IPS-NIHi7 (cell line): ENCODE data around the gene EDDM13.
A peak's percentile ranks its signal among the peaks of the same experiment; 100 is the strongest.
"Not testable (repeated sequence)": the region's sequence is repeated elsewhere in the genome, so short reads cannot be mapped to it uniquely, and the experiment has no call there.

Experiments used
- DNase-seq: peaks from one replicate; pipeline ENCODE4 v3.0.0; 2012; ENCODE audit warnings: mixed read lengths; ENCODE audit errors: extremely low spot score

EDDM13 gene

GRCh38 chr19:56272161-56272798, at the start of gene EDDM13:
EDDM13 (plus strand) TSS chr19:56272748; CDS start chr19:56272835, 87 bp downstream.
- DNase-seq = no peak

GRCh38 chr19:56222901-56223300, 49.6 kb upstream of the EDDM13 start:
- DNase-seq = peak; percentile 53

- DNase-seq = no peak
These were observed 49.1 kb upstream of the EDDM13 start for GRCh38 chr19:56223481-56223880.

GRCh38 chr19:56245121-56245740, 27.3 kb upstream of the EDDM13 start:
- DNase-seq = no peak

- DNase-seq = not testable (repeated sequence)
These were observed 26.8 kb upstream of the EDDM13 start for GRCh38 chr19:56245764-56246163.

GRCh38 chr19:56248736-56249338, 23.7 kb upstream of the EDDM13 start:
- DNase-seq = not testable (repeated sequence)

GRCh38 chr19:56252699-56253422, 19.7 kb upstream of the EDDM13 start:
- peak; percentile 91 for DNase-seq

GRCh38 chr19:56253737-56254136, 18.8 kb upstream of the EDDM13 start:
- DNase-seq = no peak

- DNase-seq = no peak
These were observed 14.3 kb upstream of the EDDM13 start for GRCh38 chr19:56258272-56258671.

GRCh38 chr19:56261145-56261544, 11.4 kb upstream of the EDDM13 start:
- no peak for DNase-seq

- not testable (repeated sequence) for DNase-seq
These were observed 10.6 kb upstream of the EDDM13 start for GRCh38 chr19:56261932-56262331.

- no peak for DNase-seq
These were observed 9.2 kb upstream of the EDDM13 start for GRCh38 chr19:56263319-56263718.

- DNase-seq = no peak
These were observed 6.5 kb upstream of the EDDM13 start for GRCh38 chr19:56266051-56266450.

- DNase-seq = no peak
These were observed 3.2 kb upstream of the EDDM13 start for GRCh38 chr19:56269348-56269747.

- DNase-seq = no peak
These were observed 1.9 kb upstream of the EDDM13 start for GRCh38 chr19:56270676-56271075.

GRCh38 chr19:56271151-56271550, 1.4 kb upstream of the EDDM13 start:
- DNase-seq = no peak

- no peak for DNase-seq
These were observed 1.1 kb downstream of the EDDM13 start for GRCh38 chr19:56273563-56274117.

- no peak for DNase-seq
These were observed 10.3 kb downstream of the EDDM13 start for GRCh38 chr19:56282809-56283208.

GRCh38 chr19:56284746-56285145, 12.2 kb downstream of the EDDM13 start:
- DNase-seq = no peak

GRCh38 chr19:56290104-56290503, 17.6 kb downstream of the EDDM13 start:
- no peak for DNase-seq

GRCh38 chr19:56291867-56292266, 19.3 kb downstream of the EDDM13 start:
- DNase-seq = no peak

- DNase-seq = no peak
These were observed 22.0 kb downstream of the EDDM13 start for GRCh38 chr19:56294549-56294948.
